GM12872 (cell line): ENCODE data around the gene ZNF514.

Experiments used
- CTCF ChIP-seq: IDR thresholded peaks from 3 replicates; pipeline ENCODE4 v1.5.1; 2011; ENCODE audit warnings: low read depth, mild to moderate bottlenecking, low read length, moderate library complexity; ENCODE audit not compliant: insufficient read depth

Gene ZNF514

GRCh38 chr2:95159690-95160449 is at the start of gene ZNF514:
ZNF514 (minus strand) TSS chr2:95159848; CDS start chr2:95153253, 6,595 bp downstream.
- no peak for TF ChIP-seq CTCF

- no peak for TF ChIP-seq CTCF
Observed at GRCh38 chr2:95208106-95208505, 48.5 kb upstream of the ZNF514 start.

- TF ChIP-seq CTCF = peak; percentile 40
Observed at GRCh38 chr2:95207111-95207961, 47.7 kb upstream of the ZNF514 start, which contains the start of gene ZNF892. ZNF892 (plus strand) TSS chr2:95207521; CDS start chr2:95207816, 295 bp downstream.

- no peak for TF ChIP-seq CTCF
Observed at GRCh38 chr2:95206096-95206495, 46.4 kb upstream of the ZNF514 start.

- TF ChIP-seq CTCF = no peak
Observed at GRCh38 chr2:95204396-95204795, 44.7 kb upstream of the ZNF514 start.

- no peak for TF ChIP-seq CTCF
Observed at GRCh38 chr2:95203911-95204310, 44.3 kb upstream of the ZNF514 start.

- peak; percentile 58 for TF ChIP-seq CTCF
Observed at GRCh38 chr2:95192956-95193355, 33.3 kb upstream of the ZNF514 start.
